Activated CD4-positive, CD25-positive, alpha-beta regulatory T cell treated with anti-CD3 and anti-CD28 coated beads, Interleukin-2, amount 50 U/mL, for 16 hours (primary cell): ENCODE measurements around the gene KIF3B.
"Not testable (repeated sequence)": the region's sequence is repeated elsewhere in the genome, so short reads cannot be mapped to it uniquely, and the experiment has no call there.

Experiments
- DNase-seq: peaks from one replicate; pipeline ENCODE4 v3.0.0-alpha.2; 2020; ENCODE audit warnings: low read depth, low spot score

The KIF3B gene

GRCh38 chr20:32248043-32248442, 29.4 kb upstream of the KIF3B start:
- no peak for DNase-seq

DNA sequence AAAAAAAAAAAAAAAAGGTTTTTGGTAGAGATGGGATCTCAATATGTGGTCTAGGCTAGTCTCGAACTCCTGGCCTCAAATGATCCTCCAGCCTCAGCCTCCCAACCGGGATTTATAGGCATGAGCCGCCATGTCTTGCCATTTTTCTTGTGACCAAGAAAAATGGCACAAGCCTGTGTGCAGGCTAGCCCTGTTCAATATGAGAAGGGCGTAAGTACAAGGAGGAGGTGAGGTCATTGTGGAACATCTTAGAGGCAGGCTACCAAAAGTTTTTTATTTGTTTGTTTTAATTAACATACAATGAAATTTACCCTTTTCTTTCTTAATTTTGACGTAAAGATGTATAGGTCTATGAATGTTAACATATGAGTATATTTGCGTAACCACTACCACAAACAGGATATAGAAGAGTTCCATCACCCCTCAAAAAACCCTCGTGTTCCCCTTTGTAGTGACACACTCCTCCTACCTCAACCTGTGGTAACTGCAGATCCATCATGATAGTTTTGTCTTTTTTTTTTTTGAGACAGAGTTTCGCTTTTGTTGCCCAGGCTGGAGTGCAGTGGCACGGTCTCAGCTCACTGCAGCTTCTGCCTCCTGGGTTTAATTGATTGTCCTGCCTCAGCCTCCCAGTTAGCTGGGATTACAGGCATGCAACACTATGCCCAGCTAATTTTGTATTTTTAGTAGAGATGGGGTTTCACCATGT, 28.3 kb upstream of the KIF3B start:
- DNase-seq = no peak

DNA sequence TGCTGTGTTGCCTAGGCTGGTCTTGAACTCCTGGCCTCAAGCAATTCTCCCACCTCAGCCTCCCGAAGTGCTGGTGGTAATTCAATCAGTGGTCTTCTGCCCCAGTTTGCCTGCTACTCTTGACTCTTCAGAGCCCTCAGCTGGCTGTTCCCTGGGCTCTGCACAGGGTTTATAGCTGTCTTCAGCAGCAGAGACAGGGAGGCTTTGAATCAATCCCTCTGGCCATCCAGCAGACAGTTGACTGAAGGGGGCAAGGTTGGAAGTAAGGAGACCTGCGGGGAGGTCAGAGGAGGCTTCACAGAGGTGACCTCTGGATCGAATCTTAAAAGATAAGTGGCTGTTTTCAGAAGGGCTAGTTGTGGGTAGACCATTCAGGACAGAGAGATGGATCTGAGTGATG, 26.0 kb upstream of the KIF3B start:
- DNase-seq = no peak

DNA sequence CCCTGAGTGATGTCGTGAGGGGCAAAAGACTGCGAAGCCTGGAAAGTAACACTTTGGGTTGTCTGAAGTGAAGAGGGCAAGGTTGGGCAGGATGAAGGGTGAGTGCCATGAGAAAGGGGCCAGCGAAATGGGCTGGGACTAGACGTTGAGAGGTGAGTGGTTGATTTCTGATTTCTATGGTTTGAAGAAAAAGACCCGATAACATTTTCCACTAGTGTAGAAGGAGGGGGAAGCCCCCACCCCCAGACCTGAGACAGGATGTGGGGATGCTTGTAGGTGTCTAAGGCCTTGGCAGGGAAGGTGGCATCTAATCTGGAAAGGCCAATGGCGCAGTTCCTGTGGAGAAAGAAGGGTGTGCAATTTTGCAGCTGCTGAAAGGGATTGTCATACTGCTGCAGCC, 25.3 kb upstream of the KIF3B start:
- peak; percentile 11 for DNase-seq

- DNase-seq = not testable (repeated sequence)
Measured at GRCh38 chr20:32260973-32261372, 16.5 kb upstream of the KIF3B start.

DNA sequence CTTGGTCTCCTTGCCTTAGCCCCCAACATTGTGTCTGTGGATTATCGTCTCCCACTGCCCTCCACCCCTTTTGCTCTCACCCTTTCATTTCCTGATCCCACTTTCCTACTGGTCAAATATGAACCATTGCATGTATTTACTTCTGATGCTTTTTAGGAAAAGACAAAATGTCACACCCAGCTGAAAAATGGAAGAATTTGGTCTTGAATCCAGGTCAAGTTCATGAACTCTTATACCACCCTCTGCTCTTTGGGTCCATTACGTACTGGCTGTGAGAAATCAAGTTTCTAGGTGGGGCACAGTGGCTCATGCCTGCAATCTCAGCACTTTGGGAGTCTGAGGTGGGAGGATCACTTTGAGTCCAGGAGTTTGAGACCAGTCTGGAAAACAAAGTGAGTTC, 15.8 kb upstream of the KIF3B start:
- no peak for DNase-seq

- no peak for DNase-seq
Measured at GRCh38 chr20:32263398-32263954, 14.0 kb upstream of the KIF3B start.

DNA sequence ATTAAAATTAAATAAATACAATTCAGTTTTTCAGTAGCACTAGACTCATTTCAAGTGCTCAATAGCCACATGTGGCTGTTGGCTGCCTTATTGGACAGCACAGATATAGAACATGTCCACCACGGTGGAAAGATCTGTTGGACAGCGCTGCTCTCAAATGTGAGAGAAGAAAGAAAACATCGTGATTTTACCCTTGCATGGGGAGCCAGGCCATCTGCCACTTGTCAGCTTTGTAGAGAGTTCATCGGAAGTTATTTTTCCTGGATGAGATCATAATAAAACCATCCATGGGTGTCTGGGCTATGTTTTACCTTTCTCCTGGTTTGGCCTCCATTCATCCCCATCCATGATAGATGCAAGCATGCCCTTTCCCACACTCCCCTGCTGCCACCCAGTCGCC, 5.8 kb upstream of the KIF3B start:
- no peak for DNase-seq

DNA sequence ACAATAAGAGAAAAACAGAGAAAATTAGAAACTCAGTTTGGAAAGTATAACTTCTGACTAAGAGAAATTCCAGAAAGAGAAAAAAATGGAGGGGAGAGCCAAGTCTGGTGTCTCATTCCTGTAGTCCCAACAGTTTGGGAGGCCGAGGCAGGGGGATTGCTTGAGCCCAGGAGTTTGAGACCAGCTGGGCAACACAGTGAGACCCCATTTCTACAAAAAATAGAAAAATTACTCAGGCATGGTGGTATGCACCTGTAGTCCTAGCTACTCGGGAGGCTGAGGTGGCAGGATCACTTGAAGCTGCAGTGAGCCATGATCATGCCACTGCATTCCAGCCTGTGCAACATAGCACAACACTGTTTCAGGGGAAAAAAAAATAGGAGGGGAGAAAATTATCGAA, 3.1 kb upstream of the KIF3B start:
- no peak for DNase-seq

DNA sequence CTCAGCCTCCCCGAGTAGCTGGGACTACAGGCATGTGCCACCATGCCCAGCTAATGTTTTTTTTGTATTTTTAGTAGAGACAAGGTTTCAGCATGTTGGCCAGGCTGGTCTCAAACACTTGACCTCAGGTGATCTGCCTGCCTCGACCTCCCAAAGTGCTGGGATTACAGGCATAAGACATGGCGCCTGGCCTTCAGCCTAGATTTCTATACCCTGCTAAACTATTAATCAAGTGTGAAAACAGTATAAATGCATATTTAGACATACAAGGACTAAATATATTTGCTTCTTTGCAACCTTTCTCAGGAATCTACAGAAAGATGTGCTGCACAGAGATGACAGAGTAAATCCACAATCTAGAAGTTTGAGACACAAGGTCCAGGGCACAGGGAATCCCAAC, 2.3 kb upstream of the KIF3B start:
- DNase-seq = not testable (repeated sequence)

DNA sequence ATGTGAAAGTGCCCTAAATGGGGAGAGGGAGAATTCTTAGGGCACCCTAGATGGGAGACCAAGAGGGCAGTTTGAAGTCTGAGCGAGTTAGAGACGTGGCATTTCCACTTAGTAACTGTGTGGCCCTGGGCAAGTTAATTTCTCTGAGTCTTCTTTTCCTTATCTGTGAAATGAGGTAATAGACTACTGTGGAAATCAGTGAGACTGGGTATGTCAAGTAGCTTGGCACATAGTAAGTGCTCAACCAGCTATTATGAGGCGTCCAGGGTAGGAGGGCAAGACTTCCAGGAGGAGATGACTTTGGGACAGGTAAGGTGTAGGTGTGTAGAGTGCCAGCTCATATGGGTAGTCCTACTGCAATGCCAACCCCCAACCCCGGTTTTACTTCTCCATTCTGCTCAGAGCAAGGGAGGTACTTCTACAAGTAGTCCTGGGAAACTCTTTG, 770 bp downstream of the KIF3B start:
- DNase-seq = no peak

GRCh38 chr20:32281711-32282110, 4.3 kb downstream of the KIF3B start:
- DNase-seq = no peak

GRCh38 chr20:32282461-32282860, 5.0 kb downstream of the KIF3B start:
- DNase-seq = no peak

DNA sequence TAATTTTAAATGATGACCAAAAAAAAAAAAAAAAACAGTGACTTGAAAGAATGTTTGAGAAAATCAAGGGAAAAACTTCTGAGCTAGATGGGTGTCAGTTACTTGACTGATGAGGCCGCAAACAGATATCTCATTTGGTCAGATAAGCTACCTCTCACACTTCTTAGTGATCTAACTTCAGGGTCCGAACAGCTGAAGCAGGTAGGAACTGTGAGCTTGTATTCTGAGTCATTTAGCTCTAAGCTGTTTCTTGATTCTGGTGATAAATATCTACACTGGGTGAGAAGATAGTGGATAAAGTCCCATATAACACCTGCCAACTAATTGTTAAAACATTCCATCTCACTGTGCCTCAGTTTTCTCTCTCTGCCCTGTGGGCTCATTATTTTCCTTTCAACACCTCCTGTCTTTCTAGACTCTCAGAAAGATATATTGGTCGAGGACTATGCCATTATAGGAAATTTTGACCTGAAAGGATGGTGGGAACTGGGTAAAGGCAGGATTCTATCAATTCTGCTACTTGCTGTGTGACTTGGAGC, 7.7 kb downstream of the KIF3B start:
- no peak for DNase-seq

DNA sequence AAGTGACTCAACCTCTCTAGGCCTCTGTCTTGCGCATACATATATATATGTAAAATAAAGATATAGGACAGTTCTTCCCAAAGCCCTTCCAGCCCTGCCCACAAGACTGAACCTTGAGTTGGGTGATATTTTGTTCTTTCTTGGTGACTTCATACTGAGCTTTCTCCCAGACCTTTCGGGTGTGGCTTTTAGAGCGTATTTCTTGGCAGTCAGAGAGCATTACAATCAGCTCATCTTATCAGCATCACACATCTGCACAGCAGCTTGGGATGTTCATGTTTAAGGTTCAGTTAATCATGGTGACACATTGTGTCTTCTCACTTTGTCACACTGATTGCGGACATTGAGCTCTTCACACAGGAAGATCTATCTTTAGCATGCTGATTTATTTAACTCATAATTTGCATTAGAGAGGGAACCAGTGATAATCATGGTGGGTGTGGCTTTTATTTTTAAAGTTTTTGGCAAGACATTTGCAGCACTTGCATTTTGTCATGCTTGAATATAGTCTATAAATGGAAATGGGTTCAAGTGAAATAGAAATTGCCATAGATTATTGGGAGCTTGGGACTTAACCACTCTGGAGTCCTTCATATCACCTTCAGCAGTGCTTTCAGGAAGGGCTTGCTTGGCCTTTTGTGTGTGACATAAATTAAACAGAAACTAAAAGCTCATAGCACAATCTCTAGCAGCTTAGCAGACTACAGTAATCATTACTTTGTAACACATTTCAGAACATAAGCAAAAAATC, 8.3 kb downstream of the KIF3B start:
- peak; percentile 16 for DNase-seq

DNA sequence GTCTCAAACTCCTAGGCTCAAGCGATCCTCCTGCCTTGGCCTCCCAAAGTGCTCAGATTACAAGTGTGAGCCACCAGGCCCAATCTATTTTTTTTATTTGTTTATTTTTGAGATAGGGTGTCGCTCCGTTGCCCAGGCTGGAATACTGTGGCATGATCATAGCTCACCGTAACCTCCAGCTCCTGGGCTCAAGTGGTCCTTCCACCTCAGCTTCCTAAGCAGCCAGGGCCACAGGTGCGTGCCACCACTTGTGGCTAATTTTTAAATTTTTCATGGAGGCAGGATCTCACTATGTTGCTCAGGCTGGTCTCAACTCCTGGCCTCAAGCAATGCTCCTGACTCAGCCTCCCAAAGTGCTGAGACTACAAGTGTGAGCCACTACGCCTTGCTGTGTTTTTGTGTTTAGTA, 9.8 kb downstream of the KIF3B start:
- no peak for DNase-seq

DNA sequence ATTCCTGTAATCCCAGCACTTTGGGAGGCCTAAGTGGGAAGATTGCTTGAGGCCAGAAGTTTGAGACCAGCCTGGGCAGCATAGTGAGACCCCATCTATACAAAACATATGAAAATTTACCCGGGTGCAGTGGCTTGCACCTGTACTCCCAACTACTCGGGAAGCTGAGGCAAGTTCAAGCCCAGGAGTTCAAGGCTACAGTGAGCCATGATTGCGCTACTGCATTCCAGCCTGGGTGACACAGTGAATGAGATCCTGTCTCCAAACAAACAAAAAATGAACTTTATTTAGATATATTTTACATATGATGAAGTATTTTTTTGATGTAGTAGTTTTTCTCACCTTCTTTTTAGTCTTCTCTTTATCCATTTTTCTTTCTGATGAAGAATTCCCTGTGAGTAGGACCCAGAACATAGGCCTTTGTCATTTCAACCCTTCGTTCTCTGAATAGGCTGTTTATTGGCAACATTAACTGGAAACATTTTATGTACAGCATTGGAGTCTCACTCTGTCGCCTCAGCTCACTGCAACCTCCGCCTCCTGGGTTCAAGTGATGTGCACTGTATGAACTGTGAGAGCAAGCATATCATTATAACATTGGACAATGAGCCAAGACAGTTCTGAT, 10.9 kb downstream of the KIF3B start:
- DNase-seq = no peak

DNA sequence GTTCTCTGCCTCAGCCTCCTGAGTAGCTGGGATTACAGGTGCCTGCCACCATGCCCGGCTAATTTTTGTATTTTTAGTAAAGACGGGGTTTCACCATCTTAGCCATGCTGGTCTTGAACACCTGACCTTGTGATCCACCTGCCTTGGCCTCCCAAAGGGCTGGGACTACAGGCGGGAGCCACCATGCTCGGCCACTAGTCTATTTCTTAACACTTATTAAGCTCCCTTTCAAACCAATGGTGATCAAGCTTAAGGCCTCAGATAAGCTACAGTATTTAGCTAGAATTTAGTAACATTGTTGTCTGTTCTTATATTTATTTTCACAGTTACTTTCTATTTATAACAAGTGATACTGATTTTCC, 11.8 kb downstream of the KIF3B start:
- not testable (repeated sequence) for DNase-seq

DNA sequence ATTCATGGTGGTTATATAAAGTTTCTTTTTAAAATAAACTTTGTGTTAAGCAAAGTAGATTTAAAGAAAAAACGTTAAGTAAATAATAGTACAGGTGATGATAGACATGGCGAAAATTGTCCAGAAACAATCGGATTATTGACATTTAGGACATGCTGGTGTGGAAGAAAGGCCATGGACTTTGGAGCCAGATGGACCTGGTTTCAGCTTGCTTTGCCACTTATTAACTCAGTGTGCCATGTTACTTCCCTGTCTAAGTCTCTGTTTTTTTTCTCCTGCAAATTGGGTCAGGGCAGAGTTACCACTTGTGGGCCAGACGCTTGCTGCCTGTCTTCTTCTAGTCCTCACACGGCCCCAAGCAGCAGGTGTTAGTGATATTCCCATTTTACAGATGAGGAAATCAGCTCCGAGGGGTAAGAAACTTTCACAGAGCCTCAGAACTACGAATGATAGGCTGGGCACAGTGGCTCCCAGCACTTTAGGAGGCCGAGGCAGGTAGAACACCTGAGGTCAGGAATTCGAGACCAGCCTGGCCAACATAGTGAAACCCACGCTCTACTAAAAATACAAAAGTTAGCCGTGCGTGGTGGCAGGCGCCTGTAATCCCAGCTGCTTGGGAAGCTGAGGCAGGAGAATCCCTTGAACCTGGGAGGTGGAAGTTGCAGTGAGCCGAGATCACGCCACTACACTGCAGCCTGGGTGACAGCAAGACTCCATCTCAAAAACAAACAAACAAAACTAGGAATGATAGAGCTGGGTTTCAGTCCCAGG, 12.4 kb downstream of the KIF3B start:
- no peak for DNase-seq

GRCh38 chr20:32291166-32291565, 13.7 kb downstream of the KIF3B start:
- DNase-seq = no peak

- no peak for DNase-seq
Measured at GRCh38 chr20:32292548-32292947, 15.1 kb downstream of the KIF3B start.

- no peak for DNase-seq
Measured at GRCh38 chr20:32294071-32294470, 16.6 kb downstream of the KIF3B start.
